Effector memory CD4-positive, alpha-beta T cell (primary cell): ENCODE measurements around the gene AFDN.

Source experiments
- DNase-seq, 3 donors: peaks; one replicate each; pipeline ENCODE4 v3.0.0-alpha.2; 2020
- H3K27ac ChIP-seq: 2 replicates; pipeline ENCODE4 v1.7.0; 2013; ENCODE audit warnings: mild to moderate bottlenecking, low read length, moderate library complexity; ENCODE audit not compliant: insufficient read depth, poor library complexity, severe bottlenecking
- H3K27me3 ChIP-seq: replicated peaks from 2 replicates; pipeline ENCODE4 v1.7.0; 2013; ENCODE audit warnings: mild to moderate bottlenecking, low read length; ENCODE audit not compliant: insufficient read depth, control insufficient read depth, poor library complexity, severe bottlenecking
- H3K36me3 ChIP-seq: 2 replicates; pipeline ENCODE4 v1.7.0; 2013; ENCODE audit warnings: mild to moderate bottlenecking, low read length, moderate library complexity; ENCODE audit not compliant: control insufficient read depth, insufficient read depth
- H3K4me1 ChIP-seq: 2 replicates; pipeline ENCODE4 v1.7.0; 2013; ENCODE audit warnings: low read length, mild to moderate bottlenecking; ENCODE audit not compliant: control insufficient read depth, insufficient read depth, poor library complexity, severe bottlenecking
- H3K4me3 ChIP-seq: 2 replicates; pipeline ENCODE4 v1.7.0; 2013; ENCODE audit warnings: low read length, low read depth, mild to moderate bottlenecking; ENCODE audit not compliant: insufficient read depth, poor library complexity, severe bottlenecking
- H3K9me3 ChIP-seq: 2 replicates; pipeline ENCODE4 v1.7.0; 2013; ENCODE audit warnings: mild to moderate bottlenecking, low read length, moderate library complexity; ENCODE audit not compliant: control insufficient read depth

Gene AFDN

DNA sequence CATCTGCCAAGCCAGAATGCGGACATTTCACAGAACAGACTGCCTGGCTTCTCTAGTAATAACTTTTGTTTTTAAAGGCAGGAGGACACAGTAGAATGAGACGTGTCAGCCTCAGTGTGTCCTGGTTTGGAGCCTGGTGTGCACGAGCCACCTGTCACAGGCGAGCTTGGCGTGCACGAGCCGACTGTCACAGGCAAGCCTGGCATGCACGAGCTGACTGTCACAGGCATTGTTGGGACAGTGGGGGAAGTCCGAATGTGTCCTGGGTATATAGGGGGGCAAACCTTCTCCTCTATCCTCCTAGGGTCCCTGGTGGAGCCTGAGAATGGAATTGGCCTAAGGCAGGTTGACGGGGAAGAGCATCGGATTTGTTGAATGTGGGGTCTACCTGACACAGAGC lies 178.2 kb downstream of the AFDN start:
- no peak overlapping the region for H3K4me3 ChIP-seq
- no peaks in the 10 kb centered on the region for H3K9me3 ChIP-seq
- no peak for DNase-seq
- H3K27ac ChIP-seq: no peak overlapping the region
- no peaks in the 10 kb centered on the region for H3K27me3 ChIP-seq
- H3K4me1 ChIP-seq: no peaks in the 10 kb centered on the region
- no peaks in the 10 kb centered on the region for H3K36me3 ChIP-seq

DNA sequence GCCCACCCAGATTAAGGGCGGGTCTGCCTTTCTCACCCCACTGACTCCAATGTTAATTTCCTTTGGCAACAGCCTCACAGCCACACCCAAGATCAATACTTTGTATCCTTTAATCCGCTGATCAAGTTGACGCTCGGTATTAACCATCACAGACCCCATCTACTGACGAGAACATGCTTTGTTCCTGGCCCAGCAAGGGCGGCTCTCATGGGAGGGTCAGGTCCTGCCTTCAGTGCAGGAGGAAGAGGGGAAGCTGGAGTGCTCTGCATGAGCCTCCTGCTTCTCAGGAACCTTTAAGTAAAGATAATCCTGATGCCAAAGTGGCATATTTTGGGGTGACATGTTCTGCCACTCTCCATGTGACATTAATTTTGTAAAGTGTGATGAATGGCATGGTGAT lies 179.1 kb downstream of the AFDN start:
- Histone ChIP-seq H3K36me3 (no peaks in the 10 kb centered on the region), H3K4me1 (no peaks in the 10 kb centered on the region), H3K27ac (no peak overlapping the region), H3K27me3 (no peaks in the 10 kb centered on the region), H3K4me3 (no peak overlapping the region), H3K9me3 (no peaks in the 10 kb centered on the region)
- DNase-seq: no peak

DNA sequence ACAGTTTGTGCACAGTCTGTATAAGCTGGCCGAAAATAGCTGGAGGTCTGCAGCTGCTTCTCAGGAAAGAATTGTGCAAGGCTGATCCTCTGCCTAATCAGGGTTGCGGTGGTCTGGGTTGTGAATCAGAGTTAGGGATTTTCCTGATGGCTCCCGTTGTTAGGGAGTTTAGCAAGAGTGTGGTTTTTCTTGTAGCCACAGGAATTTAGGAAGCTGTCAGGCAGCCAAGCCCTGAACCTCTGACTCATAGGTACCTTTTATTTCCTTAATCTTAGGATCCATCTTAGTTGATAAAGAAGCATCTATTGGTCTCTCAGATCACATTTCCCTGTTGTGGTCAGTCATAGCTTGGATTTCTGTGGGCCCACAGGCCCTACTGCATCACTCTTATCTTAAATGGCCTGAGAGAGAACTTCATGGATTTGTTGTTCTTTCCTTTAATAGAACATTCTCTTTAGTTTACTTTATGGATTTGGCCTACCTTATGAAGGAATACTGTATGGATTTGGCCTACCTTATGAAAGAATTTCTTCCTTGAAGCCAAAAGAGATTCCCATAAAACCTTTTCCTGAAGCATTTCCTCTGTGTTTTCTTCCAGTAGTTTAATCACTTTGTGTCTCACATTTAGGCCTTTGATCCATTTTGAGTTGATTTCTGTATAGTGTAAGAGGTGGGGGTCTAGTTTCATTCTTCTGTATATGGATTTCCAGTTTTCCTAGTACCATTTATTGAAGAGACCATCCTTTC lies 181.1 kb downstream of the AFDN start:
- no peaks in the 10 kb centered on the region for H3K27me3 ChIP-seq
- no peaks in the 10 kb centered on the region for H3K4me1 ChIP-seq
- H3K9me3 ChIP-seq: peaks cover 3% of the 10 kb centered on the region
- H3K4me3 ChIP-seq: no peak overlapping the region
- no peak for DNase-seq
- no peak overlapping the region for H3K27ac ChIP-seq
- H3K36me3 ChIP-seq: no peaks in the 10 kb centered on the region

- no peak overlapping the region for H3K27ac ChIP-seq
- no peaks in the 10 kb centered on the region for H3K36me3 ChIP-seq
- no peaks in the 10 kb centered on the region for H3K4me1 ChIP-seq
- H3K27me3 ChIP-seq: no peaks in the 10 kb centered on the region
- peaks cover 3% of the 10 kb centered on the region for H3K9me3 ChIP-seq
- no peak overlapping the region for H3K4me3 ChIP-seq
- no peak for DNase-seq
Measured at GRCh38 chr6:168009331-168009730, 182.6 kb downstream of the AFDN start.

GRCh38 chr6:168011291-168011690 lies 184.6 kb downstream of the AFDN start:
- no peak for DNase-seq
- Histone ChIP-seq H3K4me1 (no peaks in the 10 kb centered on the region), H3K27me3 (no peaks in the 10 kb centered on the region), H3K27ac (no peak overlapping the region), H3K36me3 (no peaks in the 10 kb centered on the region), H3K4me3 (no peak overlapping the region), H3K9me3 (peaks cover 3% of the 10 kb centered on the region)

GRCh38 chr6:168012431-168013249 lies 185.9 kb downstream of the AFDN start:
- DNase-seq: no peak
- Histone ChIP-seq H3K9me3 (peaks cover 3% of the 10 kb centered on the region), H3K36me3 (no peaks in the 10 kb centered on the region), H3K27me3 (no peaks in the 10 kb centered on the region), H3K4me3 (no peak overlapping the region), H3K27ac (no peak overlapping the region), H3K4me1 (no peaks in the 10 kb centered on the region)

DNA sequence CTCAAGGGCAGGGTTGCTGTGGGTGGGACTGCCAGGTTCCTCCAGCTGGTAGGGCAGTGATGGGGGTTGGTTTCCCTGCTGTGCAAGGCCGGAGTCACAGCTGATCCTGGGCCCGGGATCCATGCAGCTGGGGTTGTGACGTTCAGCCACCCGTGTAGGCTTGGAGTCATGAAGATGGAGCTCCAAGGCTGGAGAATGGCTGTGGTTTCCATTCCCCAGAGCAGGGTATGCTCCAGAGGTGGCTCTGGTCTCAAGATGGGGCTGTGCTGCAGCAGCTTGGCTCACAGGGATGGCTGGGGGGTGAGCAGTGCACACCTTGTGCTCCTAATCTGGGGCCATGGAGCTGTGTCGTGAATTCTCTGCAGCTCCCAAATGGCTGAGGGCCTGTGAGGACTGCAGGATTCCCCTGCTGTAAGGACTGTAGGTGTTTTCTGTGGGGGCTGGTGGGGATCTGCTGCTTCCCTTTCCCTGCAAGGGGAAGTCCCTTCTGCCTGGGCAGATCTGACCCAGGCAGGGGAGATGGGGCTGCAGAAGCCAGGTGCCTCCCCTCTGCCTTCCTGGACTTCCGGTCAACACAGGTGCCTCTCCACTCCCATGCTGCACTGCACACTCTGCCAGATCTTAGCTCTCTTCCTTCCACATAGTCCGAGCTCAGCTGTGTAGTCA lies 186.7 kb downstream of the AFDN start:
- Histone ChIP-seq H3K4me1 (no peaks in the 10 kb centered on the region), H3K27me3 (no peaks in the 10 kb centered on the region), H3K9me3 (peaks cover 3% of the 10 kb centered on the region), H3K4me3 (no peak overlapping the region), H3K27ac (no peak overlapping the region), H3K36me3 (no peaks in the 10 kb centered on the region)
- DNase-seq: no peak

- no peak for DNase-seq
- Histone ChIP-seq H3K4me3 (no peak overlapping the region), H3K36me3 (no peaks in the 10 kb centered on the region), H3K27ac (no peak overlapping the region), H3K9me3 (peaks cover 3% of the 10 kb centered on the region), H3K27me3 (no peaks in the 10 kb centered on the region), H3K4me1 (no peaks in the 10 kb centered on the region)
Measured at GRCh38 chr6:168014428-168014827, 187.7 kb downstream of the AFDN start.

GRCh38 chr6:168015009-168015408 lies 188.3 kb downstream of the AFDN start:
- H3K4me3 ChIP-seq: no peak overlapping the region
- H3K27me3 ChIP-seq: no peaks in the 10 kb centered on the region
- H3K27ac ChIP-seq: no peak overlapping the region
- DNase-seq: no peak
- no peaks in the 10 kb centered on the region for H3K36me3 ChIP-seq
- H3K9me3 ChIP-seq: peaks cover 3% of the 10 kb centered on the region
- H3K4me1 ChIP-seq: no peaks in the 10 kb centered on the region
